GM12892 (cell line): ENCODE data around the gene CRABP1.

Source experiments
- POLR2A ChIP-seq: IDR thresholded peaks from 2 replicates; pipeline ENCODE4 v1.6.1; 2011; ENCODE audit warnings: low read depth, low read length, control low read depth
- TAF1 ChIP-seq: IDR thresholded peaks from 2 replicates; pipeline ENCODE4 v1.6.1; 2011; ENCODE audit warnings: low read depth, mild to moderate bottlenecking, control low read depth, low read length, borderline replicate concordance

DNA sequence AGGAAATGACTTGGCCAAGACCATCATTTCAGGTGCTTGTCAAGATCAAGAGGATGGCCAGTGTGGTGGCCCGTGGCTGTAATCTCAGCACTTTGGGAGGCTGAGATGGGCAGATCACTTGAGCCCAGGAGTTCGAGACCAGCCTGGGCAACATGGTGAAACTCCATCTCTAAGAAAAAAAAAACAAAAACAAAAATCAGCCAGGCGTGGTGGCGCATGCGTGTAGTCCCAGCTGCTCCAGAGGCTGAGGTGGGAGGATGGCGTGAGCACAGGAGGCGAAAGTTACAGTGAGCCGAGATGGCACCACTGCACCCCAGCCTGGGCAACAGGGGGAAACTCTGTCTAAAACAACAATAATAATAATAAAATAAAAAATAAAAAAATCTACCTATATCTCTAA is 15.0 kb downstream of the CRABP1 start:
- TF ChIP-seq TAF1 (no peak), POLR2A (no peak)
